Amniotic stem cell (primary cell): ENCODE measurements around the gene ZNF235.
"Not testable (repeated sequence)": the region's sequence is repeated elsewhere in the genome, so short reads cannot be mapped to it uniquely, and the experiment has no call there.

Experiments
- DNase-seq: peaks from one replicate; lab custom pipeline; 2025; lab: John Stamatoyannopoulos, UW

The ZNF235 gene

DNA sequence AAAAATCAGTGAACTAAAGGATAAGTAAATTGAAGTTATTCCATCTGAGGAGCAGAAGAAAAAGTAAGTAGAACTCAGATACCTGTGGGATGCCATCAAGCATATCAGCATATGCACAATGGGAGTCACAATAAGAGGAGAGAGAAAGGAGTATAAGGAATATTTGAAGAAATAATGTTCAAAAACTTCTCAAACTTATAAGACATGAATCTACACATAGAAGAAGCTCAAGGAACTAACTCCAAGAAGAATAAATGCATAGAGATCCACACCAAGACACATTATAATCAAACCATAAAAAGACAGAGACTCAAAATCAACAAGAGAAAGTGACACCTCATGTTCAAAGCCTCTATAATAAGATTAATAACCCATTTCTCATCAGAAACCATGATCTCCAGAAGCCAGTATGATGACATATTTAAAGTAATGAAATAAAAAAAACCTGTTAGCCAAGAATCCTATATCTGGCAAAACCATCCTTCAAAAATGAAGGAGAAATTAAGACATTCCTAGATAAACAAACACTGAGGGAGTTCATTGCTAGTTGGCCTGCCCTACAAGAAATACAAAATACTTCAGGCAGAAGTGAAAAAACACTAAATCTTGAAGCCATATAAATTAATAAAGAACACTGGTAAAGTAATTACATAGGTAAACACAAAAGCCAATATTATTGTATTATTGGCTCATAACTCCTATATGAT is 49.0 kb downstream of the ZNF235 start:
- DNase-seq, result no peak

DNA sequence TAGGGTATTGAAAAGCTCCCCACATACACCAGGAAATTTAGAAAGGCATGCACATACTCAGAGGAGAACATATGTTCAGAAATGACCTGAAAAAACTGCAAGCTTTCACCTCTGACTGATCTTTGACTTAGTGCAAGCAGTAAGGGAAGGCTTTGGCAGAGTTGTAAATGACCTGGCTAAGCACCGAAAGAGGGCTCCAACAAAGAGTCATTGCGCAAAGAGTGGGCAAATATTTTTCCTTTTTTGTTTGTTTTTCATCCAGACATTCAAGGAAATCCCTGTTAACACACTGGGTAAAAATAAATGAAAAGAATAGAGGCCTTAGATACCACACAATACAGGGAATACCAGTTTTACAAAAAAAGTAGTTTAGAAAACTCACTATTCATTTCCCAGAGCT is 50.3 kb downstream of the ZNF235 start:
- DNase-seq, result no peak

DNA sequence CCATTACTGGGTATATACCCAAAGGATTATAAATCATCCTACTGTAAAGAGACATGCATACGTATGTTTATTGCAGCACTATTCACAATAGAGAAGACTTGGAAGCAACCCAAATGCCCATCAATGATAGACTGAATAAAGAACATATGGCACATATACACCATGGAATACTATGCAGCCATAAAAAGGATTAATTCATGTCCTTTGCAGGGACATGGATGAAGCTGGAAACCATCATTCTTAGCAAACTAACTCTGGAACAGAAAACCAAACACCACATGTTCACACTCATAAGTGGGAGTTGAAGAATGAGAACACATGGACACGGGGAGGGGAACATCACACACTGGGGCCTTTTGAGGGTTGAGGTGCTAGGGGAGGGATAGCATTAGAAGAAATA is 51.4 kb downstream of the ZNF235 start:
- DNase-seq, result not testable (repeated sequence)

DNA sequence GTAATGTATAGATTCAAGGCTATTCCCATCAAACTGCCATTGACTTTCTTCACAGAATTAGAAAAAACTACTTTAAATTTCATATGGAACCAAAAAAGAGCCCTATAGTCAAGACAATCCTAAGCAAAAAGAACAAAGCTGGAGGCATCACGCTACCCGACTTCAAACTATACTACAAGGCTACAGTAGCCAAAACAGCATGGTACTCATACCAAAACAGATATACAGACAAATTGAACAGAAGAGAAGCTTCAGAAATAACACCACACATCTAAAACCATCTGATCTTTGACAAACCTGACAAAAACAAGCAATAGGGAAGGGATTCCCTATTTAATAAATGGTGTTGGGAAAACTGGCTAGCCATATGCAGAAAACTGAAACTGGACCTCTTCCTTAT is 52.5 kb downstream of the ZNF235 start:
- not testable (repeated sequence) for DNase-seq

DNA sequence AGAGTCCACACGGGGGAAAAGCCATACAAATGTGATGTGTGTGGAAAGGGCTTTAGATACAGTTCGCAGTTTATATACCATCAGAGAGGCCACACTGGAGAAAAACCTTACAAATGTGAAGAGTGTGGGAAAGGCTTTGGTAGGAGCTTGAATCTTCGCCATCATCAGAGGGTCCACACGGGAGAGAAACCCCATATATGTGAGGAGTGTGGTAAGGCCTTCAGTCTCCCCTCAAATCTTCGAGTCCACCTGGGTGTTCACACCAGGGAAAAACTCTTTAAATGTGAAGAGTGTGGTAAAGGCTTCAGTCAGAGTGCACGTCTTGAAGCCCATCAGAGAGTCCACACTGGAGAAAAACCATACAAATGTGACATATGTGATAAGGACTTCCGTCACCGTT is 68.4 kb downstream of the ZNF235 start:
- DNase-seq, result no peak
